Measurements from ENCODE around the gene SERGEF.

DNA sequence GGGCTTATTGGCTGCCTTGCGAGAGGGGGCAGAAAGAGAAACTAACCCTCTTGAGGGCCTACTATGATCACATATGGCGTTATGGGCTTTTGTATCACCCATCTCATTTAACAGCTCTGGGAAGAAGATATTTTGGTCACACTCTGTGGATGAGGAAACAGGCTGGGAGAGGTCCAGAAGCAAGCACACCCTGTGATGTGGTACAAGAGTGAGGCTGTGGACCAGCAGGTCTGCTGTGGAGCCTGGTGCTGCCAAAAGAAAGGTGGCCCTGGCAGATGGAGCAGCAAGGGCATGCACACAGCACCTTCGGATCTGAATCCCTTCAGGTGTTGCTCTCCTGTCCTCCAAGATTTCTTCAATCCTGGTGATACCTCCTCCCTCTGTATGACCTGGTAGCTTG, 214.1 kb downstream of the SERGEF start:
- TF ChIP-seq SP1 (IDR thresholded peaks at IDR 0.05) (no peak), RXRA (IDR thresholded peaks at IDR 0.05) (no peak), JUND (IDR thresholded peaks at IDR 0.05) (no peak), GABPA (IDR thresholded peaks at IDR 0.05 in 1 of 2, conservative IDR thresholded peaks at IDR 0.05 in 1 of 2) (no peak), MAX (IDR thresholded peaks at IDR 0.05) (no peak), RAD21 (IDR thresholded peaks at IDR 0.05) (no peak), ZBTB33 (IDR thresholded peaks at IDR 0.05) (no peak), EGR1 (IDR thresholded peaks at IDR 0.05; ENCODE audit: low read depth in 2 of 2) (no peak), ATF3 (IDR thresholded peaks at IDR 0.05) (no peak), NR2F2 (IDR thresholded peaks at IDR 0.05) (no peak), YY1 (IDR thresholded peaks at IDR 0.05) (no peak)
- TF ChIP-seq, protein P1, sequence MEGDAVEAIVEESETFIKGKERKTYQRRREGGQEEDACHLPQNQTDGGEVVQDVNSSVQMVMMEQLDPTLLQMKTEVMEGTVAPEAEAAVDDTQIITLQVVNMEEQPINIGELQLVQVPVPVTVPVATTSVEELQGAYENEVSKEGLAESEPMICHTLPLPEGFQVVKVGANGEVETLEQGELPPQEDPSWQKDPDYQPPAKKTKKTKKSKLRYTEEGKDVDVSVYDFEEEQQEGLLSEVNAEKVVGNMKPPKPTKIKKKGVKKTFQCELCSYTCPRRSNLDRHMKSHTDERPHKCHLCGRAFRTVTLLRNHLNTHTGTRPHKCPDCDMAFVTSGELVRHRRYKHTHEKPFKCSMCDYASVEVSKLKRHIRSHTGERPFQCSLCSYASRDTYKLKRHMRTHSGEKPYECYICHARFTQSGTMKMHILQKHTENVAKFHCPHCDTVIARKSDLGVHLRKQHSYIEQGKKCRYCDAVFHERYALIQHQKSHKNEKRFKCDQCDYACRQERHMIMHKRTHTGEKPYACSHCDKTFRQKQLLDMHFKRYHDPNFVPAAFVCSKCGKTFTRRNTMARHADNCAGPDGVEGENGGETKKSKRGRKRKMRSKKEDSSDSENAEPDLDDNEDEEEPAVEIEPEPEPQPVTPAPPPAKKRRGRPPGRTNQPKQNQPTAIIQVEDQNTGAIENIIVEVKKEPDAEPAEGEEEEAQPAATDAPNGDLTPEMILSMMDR (IDR thresholded peaks at IDR 0.05; ENCODE audit: low read depth, low read length, missing input control), result no peak
- TF ChIP-seq, protein P2, sequence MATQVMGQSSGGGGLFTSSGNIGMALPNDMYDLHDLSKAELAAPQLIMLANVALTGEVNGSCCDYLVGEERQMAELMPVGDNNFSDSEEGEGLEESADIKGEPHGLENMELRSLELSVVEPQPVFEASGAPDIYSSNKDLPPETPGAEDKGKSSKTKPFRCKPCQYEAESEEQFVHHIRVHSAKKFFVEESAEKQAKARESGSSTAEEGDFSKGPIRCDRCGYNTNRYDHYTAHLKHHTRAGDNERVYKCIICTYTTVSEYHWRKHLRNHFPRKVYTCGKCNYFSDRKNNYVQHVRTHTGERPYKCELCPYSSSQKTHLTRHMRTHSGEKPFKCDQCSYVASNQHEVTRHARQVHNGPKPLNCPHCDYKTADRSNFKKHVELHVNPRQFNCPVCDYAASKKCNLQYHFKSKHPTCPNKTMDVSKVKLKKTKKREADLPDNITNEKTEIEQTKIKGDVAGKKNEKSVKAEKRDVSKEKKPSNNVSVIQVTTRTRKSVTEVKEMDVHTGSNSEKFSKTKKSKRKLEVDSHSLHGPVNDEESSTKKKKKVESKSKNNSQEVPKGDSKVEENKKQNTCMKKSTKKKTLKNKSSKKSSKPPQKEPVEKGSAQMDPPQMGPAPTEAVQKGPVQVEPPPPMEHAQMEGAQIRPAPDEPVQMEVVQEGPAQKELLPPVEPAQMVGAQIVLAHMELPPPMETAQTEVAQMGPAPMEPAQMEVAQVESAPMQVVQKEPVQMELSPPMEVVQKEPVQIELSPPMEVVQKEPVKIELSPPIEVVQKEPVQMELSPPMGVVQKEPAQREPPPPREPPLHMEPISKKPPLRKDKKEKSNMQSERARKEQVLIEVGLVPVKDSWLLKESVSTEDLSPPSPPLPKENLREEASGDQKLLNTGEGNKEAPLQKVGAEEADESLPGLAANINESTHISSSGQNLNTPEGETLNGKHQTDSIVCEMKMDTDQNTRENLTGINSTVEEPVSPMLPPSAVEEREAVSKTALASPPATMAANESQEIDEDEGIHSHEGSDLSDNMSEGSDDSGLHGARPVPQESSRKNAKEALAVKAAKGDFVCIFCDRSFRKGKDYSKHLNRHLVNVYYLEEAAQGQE (IDR thresholded peaks at IDR 0.05), result no peak
